GM12878 (cell line): Measurements from ENCODE around the gene TMEM91. TPM values are rescaled to one million over a fixed set of nuclear protein-coding genes. Genes with fewer than 3 reads are reported as not detected.

ENCODE experiments used
- CTCF ChIP-seq, 3 experiments: IDR thresholded peaks in 2 of 3; conservative IDR thresholded peaks in 1 of 3; 2 replicates each; pipeline ENCODE4 v1.5.1; 2011; ENCODE audit warnings: low read depth in 3 of 3, low read length in 3 of 3, mild to moderate bottlenecking in 3 of 3, control low read depth in 2 of 3, moderate library complexity in 2 of 3, inconsistent platforms in 1 of 3, mixed read lengths in 1 of 3; ENCODE audit not compliant: control insufficient read depth in 2 of 3, insufficient read depth in 1 of 3; ENCODE audit errors: extremely low read depth in 1 of 3
- ESRRA ChIP-seq: IDR thresholded peaks from 2 replicates; pipeline ENCODE4 v1.6.1; 2012; ENCODE audit warnings: mild to moderate bottlenecking, low read length, improper control_type of control experiment
- FOS ChIP-seq: IDR thresholded peaks from 3 replicates; pipeline ENCODE4 v1.6.1; 2011; ENCODE audit warnings: borderline replicate concordance; ENCODE audit not compliant: insufficient read length; ENCODE audit errors: extremely low read depth
- HCFC1 ChIP-seq: fragments of 150-350 bp; IDR thresholded peaks from 2 replicates; pipeline ENCODE4 v1.6.1; 2014; ENCODE audit warnings: low read length
- HDGF ChIP-seq: fragments of 450-650 bp; IDR thresholded peaks from 2 replicates; pipeline ENCODE4 v1.6.1; 2016; ENCODE audit warnings: antibody characterized with exemption
- JUND ChIP-seq: IDR thresholded peaks from 2 replicates; pipeline ENCODE4 v1.6.1; 2012; ENCODE audit warnings: low read depth, mild to moderate bottlenecking, low read length, improper control_type of control experiment, moderate library complexity
- KAT2A ChIP-seq: conservative IDR thresholded peaks from 2 replicates; pipeline ENCODE4 v1.6.1; 2011; ENCODE audit warnings: low read depth, low read length; ENCODE audit not compliant: control insufficient read depth
- POLR2AphosphoS5 ChIP-seq: IDR thresholded peaks from 2 replicates; pipeline ENCODE4 v1.6.1; 2011; ENCODE audit warnings: mild to moderate bottlenecking, low read length, inconsistent platforms
- ZBTB4 ChIP-seq: fragments of 450-650 bp; formaldehyde crosslinking; IDR thresholded peaks from 2 replicates; pipeline ENCODE4 v1.4.0; 2022; ENCODE audit warnings: mild to moderate bottlenecking, moderate library complexity
- polyA plus RNA-seq, 11 experiments: library from polyadenylated mRNA; depleted of rRNA in 4 of 11; unstranded in 6 of 11; stranded (reverse) in 5 of 11; fragments of >200 nt; fragmentation: Nextera tagmentation in 4 of 11; fragmentation: Illumina TruSeq in 1 of 11; extraction: Ambion mirVana in 4 of 11; extraction: Trizol in 1 of 11; gene quantifications; 1 replicate in 1 of 11; 2 replicates in 10 of 11; pipeline versions ENCODE4 v1.2.1 to v1.2.3, GENCODE V29; 2011 to 2016; ENCODE audit warnings: inconsistent platforms in 2 of 11, missing spikeins in 2 of 11, low read depth in 1 of 11
- total RNA-seq, 4 experiments: library from RNA; depleted of rRNA in 3 of 4; stranded (reverse); fragments of >200 nt in 3 of 4; fragmentation: Illumina TruSeq in 1 of 4; extraction: Trizol in 1 of 4; gene quantifications; 2 replicates each; pipeline versions ENCODE4 v1.2.1 to v1.2.3, GENCODE V29; 2013 to 2021
- TF ChIP-seq, protein P1 (sequence below): IDR thresholded peaks from 2 replicates; pipeline ENCODE4 v1.6.1; 2011; ENCODE audit warnings: low read depth, low read length, improper control_type of control experiment, borderline replicate concordance
- TF ChIP-seq, protein P2 (sequence below): IDR thresholded peaks from 2 replicates; pipeline ENCODE4 v1.6.1; 2012; ENCODE audit warnings: improper control_type of control experiment, low read depth, low read length; ENCODE audit not compliant: insufficient replicate concordance
- TF ChIP-seq, protein P3 (sequence below): fragments of 450-650 bp; IDR thresholded peaks from 2 replicates; pipeline ENCODE4 v1.6.1; 2017; ENCODE audit warnings: mild to moderate bottlenecking, moderate library complexity

The TMEM91 gene
- total and polyA plus RNA-seq, 10 of the 15 experiments (the other 5 are each of a cell fraction or from before 2014, with no cell fraction given), result 1.5 to 5.5 (median 2.7) TPM

DNA sequence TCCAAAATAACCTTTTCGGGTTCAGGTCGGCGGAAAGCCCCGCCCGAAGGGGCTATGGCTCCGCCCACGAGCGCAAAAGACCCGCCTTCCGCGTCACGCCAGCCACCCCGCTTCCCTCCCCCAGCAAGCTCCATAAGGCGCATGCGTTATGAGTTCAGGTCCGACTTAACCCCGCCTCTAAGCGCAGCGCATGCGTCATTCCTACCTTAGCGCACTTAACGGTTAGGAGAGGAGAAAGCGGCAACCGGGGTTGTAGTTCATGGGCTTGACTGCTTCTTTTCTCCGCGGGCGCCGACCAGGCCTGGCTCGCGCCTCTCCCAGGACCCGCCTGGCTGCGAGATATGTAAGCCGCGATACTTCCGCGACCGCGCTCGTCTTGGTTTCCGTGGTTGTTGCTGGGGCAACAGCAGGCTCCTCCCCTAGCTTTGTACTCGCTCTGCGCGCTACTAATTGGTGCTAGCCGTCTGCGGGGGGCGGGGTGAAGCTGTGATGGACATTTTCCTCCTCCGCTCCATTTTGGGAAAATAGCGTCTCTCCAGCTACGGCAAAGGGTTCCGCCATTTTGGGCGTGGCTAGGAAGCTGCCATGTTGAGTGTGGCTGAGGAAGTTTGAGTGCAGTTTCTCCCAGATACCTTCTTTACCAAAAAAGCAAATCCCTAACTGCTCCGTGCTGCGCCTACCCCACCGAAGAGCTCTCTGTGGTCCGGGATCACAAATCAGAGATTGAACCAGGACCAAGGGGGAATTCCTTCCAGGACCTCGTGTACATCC lies 12.4 kb upstream of the TMEM91 start, which contains the start of gene B9D2 (continued):
- no peak for TF ChIP-seq FOS
- TF ChIP-seq HDGF, result peak; percentile 54; the same call in 1 of the 2 replicates
- TF ChIP-seq, protein P1, sequence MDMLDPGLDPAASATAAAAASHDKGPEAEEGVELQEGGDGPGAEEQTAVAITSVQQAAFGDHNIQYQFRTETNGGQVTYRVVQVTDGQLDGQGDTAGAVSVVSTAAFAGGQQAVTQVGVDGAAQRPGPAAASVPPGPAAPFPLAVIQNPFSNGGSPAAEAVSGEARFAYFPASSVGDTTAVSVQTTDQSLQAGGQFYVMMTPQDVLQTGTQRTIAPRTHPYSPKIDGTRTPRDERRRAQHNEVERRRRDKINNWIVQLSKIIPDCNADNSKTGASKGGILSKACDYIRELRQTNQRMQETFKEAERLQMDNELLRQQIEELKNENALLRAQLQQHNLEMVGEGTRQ, result no peak; the same call in 1 of the 2 replicates
- TF ChIP-seq, protein P2, sequence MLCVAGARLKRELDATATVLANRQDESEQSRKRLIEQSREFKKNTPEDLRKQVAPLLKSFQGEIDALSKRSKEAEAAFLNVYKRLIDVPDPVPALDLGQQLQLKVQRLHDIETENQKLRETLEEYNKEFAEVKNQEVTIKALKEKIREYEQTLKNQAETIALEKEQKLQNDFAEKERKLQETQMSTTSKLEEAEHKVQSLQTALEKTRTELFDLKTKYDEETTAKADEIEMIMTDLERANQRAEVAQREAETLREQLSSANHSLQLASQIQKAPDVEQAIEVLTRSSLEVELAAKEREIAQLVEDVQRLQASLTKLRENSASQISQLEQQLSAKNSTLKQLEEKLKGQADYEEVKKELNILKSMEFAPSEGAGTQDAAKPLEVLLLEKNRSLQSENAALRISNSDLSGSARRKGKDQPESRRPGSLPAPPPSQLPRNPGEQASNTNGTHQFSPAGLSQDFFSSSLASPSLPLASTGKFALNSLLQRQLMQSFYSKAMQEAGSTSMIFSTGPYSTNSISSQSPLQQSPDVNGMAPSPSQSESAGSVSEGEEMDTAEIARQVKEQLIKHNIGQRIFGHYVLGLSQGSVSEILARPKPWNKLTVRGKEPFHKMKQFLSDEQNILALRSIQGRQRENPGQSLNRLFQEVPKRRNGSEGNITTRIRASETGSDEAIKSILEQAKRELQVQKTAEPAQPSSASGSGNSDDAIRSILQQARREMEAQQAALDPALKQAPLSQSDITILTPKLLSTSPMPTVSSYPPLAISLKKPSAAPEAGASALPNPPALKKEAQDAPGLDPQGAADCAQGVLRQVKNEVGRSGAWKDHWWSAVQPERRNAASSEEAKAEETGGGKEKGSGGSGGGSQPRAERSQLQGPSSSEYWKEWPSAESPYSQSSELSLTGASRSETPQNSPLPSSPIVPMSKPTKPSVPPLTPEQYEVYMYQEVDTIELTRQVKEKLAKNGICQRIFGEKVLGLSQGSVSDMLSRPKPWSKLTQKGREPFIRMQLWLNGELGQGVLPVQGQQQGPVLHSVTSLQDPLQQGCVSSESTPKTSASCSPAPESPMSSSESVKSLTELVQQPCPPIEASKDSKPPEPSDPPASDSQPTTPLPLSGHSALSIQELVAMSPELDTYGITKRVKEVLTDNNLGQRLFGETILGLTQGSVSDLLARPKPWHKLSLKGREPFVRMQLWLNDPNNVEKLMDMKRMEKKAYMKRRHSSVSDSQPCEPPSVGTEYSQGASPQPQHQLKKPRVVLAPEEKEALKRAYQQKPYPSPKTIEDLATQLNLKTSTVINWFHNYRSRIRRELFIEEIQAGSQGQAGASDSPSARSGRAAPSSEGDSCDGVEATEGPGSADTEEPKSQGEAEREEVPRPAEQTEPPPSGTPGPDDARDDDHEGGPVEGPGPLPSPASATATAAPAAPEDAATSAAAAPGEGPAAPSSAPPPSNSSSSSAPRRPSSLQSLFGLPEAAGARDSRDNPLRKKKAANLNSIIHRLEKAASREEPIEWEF, result peak; percentile 57
- no peak; the same call in 1 of the 2 replicates for TF ChIP-seq ESRRA
- TF ChIP-seq JUND, result no peak
- peak; percentile 82 for TF ChIP-seq HCFC1
- no peak for TF ChIP-seq KAT2A
- TF ChIP-seq, protein P3, sequence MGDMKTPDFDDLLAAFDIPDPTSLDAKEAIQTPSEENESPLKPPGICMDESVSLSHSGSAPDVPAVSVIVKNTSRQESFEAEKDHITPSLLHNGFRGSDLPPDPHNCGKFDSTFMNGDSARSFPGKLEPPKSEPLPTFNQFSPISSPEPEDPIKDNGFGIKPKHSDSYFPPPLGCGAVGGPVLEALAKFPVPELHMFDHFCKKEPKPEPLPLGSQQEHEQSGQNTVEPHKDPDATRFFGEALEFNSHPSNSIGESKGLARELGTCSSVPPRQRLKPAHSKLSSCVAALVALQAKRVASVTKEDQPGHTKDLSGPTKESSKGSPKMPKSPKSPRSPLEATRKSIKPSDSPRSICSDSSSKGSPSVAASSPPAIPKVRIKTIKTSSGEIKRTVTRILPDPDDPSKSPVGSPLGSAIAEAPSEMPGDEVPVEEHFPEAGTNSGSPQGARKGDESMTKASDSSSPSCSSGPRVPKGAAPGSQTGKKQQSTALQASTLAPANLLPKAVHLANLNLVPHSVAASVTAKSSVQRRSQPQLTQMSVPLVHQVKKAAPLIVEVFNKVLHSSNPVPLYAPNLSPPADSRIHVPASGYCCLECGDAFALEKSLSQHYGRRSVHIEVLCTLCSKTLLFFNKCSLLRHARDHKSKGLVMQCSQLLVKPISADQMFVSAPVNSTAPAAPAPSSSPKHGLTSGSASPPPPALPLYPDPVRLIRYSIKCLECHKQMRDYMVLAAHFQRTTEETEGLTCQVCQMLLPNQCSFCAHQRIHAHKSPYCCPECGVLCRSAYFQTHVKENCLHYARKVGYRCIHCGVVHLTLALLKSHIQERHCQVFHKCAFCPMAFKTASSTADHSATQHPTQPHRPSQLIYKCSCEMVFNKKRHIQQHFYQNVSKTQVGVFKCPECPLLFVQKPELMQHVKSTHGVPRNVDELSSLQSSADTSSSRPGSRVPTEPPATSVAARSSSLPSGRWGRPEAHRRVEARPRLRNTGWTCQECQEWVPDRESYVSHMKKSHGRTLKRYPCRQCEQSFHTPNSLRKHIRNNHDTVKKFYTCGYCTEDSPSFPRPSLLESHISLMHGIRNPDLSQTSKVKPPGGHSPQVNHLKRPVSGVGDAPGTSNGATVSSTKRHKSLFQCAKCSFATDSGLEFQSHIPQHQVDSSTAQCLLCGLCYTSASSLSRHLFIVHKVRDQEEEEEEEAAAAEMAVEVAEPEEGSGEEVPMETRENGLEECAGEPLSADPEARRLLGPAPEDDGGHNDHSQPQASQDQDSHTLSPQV, result peak; percentile 100
- peak; percentile 93 for TF ChIP-seq POLR2AphosphoS5
- TF ChIP-seq CTCF (IDR thresholded peaks at IDR 0.05 in 2 of 3, conservative IDR thresholded peaks at IDR 0.05 in 1 of 3; ENCODE audit: control insufficient read depth in 2 of 3, extremely low read depth in 1 of 3, insufficient read depth in 1 of 3, low read depth in 3 of 3, low read length in 3 of 3), result no peak
- no peak for TF ChIP-seq ZBTB4 (CRISPR knock-in tag)
